ENCODE results near the gene QSOX2.

DNA sequence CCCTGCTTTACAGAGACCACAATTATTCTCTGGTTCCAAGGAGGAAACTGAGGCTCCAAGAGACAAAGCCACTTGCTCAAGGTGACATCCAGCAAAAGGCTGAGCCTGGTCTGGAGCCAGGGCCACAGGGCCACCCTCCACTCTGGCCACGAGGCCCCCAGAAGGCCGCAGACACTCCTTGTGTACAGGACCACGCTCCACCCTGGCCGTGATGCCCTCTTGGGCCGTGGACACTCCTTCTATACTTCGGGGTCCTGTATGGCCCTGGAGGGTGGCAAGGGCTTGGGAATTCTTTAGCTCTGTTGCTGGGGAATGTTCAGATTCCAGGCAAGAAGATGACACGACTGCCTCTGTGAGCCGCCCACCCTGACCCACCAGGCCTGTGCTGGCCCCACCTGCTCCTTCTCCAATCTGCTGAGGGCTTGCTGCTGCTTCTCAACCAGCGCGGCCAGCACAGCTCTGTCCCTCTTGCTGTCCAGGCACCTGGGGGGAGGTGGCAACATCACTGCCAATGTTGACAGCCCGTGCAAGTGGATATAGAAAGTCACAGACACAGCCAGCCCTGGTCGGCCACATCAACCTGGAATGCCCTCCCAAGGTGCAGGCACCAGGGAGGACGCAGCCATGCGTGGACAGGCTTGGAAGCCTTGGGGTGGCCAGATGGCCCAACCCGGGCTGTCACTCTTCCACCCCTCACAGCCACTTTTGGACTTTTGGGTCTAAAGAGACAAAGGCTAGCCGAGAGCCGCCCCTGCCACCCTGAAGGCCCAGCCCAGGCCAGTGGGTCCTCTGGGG is 20.1 kb upstream of the QSOX2 start:
- TF ChIP-seq CTCF (IDR thresholded peaks at IDR 0.05) (no peak), POLR2A (IDR thresholded peaks at IDR 0.05) (no peak)

All from body of pancreas (tissue), 4 donors.